ENCODE results near the gene DCST1.

GRCh38 chr1:155030899-155031298 lies 2.7 kb upstream of the DCST1 start:
- TF ChIP-seq SUZ12 (IDR thresholded peaks at IDR 0.05; ENCODE audit: extremely low read depth, insufficient read depth, insufficient read length) (no peak), YY1 (IDR thresholded peaks at IDR 0.05; ENCODE audit: insufficient read depth, insufficient read length) (no peak)
